ENCODE data around the gene FAM50A. TPM values are rescaled to one million over a fixed set of nuclear protein-coding genes. Genes with fewer than 3 reads are reported as not detected.
A peak's percentile ranks its signal among the peaks of the same experiment; 100 is the strongest.

The FAM50A gene
- total RNA-seq, 2 experiments from 2014 or later: 30.8 to 55.1 TPM

DNA sequence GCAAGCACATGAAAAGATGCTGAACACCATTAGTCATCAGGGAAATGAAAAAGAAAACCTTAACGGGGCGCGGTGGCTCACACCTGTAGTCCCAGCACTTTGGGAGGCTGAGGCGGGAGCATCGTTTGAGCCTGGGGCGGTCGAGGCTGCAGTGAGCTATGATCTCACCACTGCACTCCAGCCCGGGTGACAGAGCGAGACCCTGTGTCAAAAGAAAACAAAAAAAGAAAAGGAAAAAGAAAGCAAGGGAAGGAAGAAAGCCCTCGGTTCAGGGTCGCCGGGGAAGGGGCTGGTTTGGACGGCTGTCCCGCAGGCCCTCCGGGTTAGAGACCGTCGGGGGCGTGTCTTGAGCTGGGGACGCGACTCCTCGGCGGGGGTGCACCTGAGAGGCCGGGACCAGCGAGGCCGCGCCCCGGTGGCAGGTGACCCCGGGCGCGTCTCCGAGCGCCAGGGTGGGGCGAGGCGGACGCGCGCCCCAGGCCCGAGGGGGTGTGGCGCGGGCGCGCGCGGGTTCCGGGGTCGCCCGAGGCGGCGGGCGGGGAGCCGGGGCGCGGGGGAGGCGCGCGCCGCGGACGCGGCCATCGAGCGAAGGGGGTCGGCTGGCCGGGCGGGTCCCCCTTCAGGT lies 13.7 kb downstream of the FAM50A start:
- ChIA-PET POLR2A (interaction anchor here (0.7 kb wide), 1 partner anchor 24 kb away, joined by 3 read pairs; no protein-coding TSS in a partner anchor), CTCF (ENCODE audit: unreplicated experiment) (no interaction called here)
- H4K20me1 ChIP-seq (ENCODE audit: insufficient read depth, low read length): no peaks in the 10 kb centered on the region
- TF ChIP-seq, protein P1, sequence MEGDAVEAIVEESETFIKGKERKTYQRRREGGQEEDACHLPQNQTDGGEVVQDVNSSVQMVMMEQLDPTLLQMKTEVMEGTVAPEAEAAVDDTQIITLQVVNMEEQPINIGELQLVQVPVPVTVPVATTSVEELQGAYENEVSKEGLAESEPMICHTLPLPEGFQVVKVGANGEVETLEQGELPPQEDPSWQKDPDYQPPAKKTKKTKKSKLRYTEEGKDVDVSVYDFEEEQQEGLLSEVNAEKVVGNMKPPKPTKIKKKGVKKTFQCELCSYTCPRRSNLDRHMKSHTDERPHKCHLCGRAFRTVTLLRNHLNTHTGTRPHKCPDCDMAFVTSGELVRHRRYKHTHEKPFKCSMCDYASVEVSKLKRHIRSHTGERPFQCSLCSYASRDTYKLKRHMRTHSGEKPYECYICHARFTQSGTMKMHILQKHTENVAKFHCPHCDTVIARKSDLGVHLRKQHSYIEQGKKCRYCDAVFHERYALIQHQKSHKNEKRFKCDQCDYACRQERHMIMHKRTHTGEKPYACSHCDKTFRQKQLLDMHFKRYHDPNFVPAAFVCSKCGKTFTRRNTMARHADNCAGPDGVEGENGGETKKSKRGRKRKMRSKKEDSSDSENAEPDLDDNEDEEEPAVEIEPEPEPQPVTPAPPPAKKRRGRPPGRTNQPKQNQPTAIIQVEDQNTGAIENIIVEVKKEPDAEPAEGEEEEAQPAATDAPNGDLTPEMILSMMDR (conservative IDR thresholded peaks at IDR 0.05; ENCODE audit: low read length): no peak
- no peak for TF ChIP-seq EZH2phosphoT487 (IDR thresholded peaks at IDR 0.05; ENCODE audit: borderline replicate concordance, low read depth, low read length)
- no peak overlapping the region for H3K27ac ChIP-seq (ENCODE audit: low read depth, low read length, poor library complexity, severe bottlenecking)
- H3K9me2 ChIP-seq (ENCODE audit: insufficient read depth, low read length): no peaks in the 10 kb centered on the region
- H3K4me2 ChIP-seq (ENCODE audit: low read length): peak overlapping the region; percentile 64
- H3K79me2 ChIP-seq (ENCODE audit: insufficient read depth, low read depth, low read length): no peaks in the 10 kb centered on the region
- peaks cover 9% of the 10 kb centered on the region for H3K4me1 ChIP-seq (ENCODE audit: insufficient read depth, low read length, poor library complexity, severe bottlenecking)
- H3K36me3 ChIP-seq (ENCODE audit: insufficient read depth, low read length): no peaks in the 10 kb centered on the region
- peak overlapping the region; percentile 61 for H3K4me3 ChIP-seq (ENCODE audit: low read depth, low read length, poor library complexity, severe bottlenecking)
- no TSS peak for BruUV-seq (replicated peaks)
- peak; percentile 60 for DNase-seq (ENCODE audit: low spot score)
- intact Hi-C loops (cut with micrococcal nuclease; ENCODE audit: unreplicated experiment): no loop called here
- peak overlapping the region; percentile 61; the same call in 1 of the 2 replicates for H2AFZ ChIP-seq (ENCODE audit: low read length)
- no peaks in the 10 kb centered on the region for H3K9me3 ChIP-seq (ENCODE audit: low read length)

DNA sequence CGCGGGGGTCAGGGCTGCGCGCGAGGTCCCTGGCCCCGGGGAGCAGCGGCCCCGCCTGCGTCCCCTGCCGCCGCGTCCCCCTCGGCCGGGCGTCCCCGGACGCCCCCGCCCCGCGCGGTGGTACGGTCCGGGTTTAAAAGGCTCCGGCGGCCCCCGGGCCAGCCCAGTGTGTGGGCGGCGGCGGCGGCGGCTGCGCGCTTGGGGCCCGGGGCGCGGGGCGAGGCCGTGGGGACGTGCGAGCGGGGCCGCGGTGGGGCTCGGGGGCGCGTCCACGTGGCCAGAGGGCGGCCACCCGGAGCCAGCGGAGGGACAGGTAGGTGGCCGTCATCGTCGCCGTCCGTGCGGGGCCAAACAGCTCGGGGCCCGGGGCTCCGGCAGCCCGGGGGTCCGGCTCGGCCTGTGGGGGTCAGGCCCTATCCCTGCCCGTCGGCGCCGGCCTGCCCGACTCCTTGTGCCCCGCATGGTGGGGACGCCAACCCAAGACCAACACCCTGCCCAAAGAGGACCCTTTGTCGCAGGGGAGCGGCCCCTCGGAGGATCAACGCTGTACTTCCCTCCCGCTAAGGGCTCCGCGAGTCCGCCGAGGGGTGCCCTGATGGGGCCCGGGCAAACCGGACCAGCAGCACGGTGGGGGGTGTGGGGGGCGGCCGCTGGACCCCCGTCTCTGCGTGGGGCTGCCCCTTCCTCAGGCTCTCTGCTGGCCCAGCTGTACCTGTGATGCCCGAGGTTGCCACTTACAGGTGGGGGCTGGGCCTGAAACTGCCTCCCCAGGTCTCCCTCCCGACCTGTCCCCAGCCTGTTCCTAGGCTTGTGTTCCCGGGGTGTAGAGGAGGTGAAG lies 14.4 kb downstream of the FAM50A start, which contains the start of gene PLXNA3:
Gene PLXNA3 (plus strand): TSS at position 166 of the 838 bp plus-strand sequence. CDS start 1,903 bp downstream, outside the sequence.
- ChIA-PET POLR2A (interaction anchor here (0.7 kb wide), 1 partner anchor 23 kb away, joined by 3 read pairs; no protein-coding TSS in a partner anchor), CTCF (ENCODE audit: unreplicated experiment) (no interaction called here)
- peak within 1 kb of the TSS; percentile 64 for H3K4me2 ChIP-seq (ENCODE audit: low read length)
- no peak within 1 kb of the TSS for H3K27ac ChIP-seq (ENCODE audit: low read depth, low read length, poor library complexity, severe bottlenecking)
- no peaks in the 10 kb centered on the region for H3K9me2 ChIP-seq (ENCODE audit: insufficient read depth, low read length)
- DNase-seq (ENCODE audit: low spot score): peak; percentile 48
- H2AFZ ChIP-seq (ENCODE audit: low read length): peak within 1 kb of the TSS; percentile 61; the same call in 1 of the 2 replicates
- TF ChIP-seq, protein P1 (conservative IDR thresholded peaks at IDR 0.05; ENCODE audit: low read length): no peak
- no peak for TF ChIP-seq EZH2phosphoT487 (IDR thresholded peaks at IDR 0.05; ENCODE audit: borderline replicate concordance, low read depth, low read length)
- no TSS peak for BruUV-seq (replicated peaks)
- no peaks in the 10 kb centered on the region for H3K79me2 ChIP-seq (ENCODE audit: insufficient read depth, low read depth, low read length)
- no peaks in the 10 kb centered on the region for H3K36me3 ChIP-seq (ENCODE audit: insufficient read depth, low read length)
- peak within 1 kb of the TSS; percentile 61 for H3K4me3 ChIP-seq (ENCODE audit: low read depth, low read length, poor library complexity, severe bottlenecking)
- intact Hi-C loops (cut with micrococcal nuclease; ENCODE audit: unreplicated experiment): no loop called here
- peaks cover 9% of the 10 kb centered on the region for H3K4me1 ChIP-seq (ENCODE audit: insufficient read depth, low read length, poor library complexity, severe bottlenecking)
- H3K9me3 ChIP-seq (ENCODE audit: low read length): no peaks in the 10 kb centered on the region
- H4K20me1 ChIP-seq (ENCODE audit: insufficient read depth, low read length): no peaks in the 10 kb centered on the region
